Endothelial cell of umbilical vein (primary cell): ENCODE data around the gene SAMD4B. TPM values are rescaled to one million over a fixed set of nuclear protein-coding genes. Genes with fewer than 3 reads are reported as not detected.

ENCODE experiments used
- BruUV-seq: library from RNA; stranded (reverse); fragments of 400-500 nt; replicated peaks from 2 replicates; lab custom pipeline; 2021; lab: Mats Ljungman, UMichigan
- CTCF ChIA-PET: fragments of 300-600, 350-600 bp; sonication (Branson Sonifier 250); formaldehyde crosslinking; loops from one replicate; lab custom pipeline; 2021; ENCODE audit warnings: antibody characterized with exemption, inconsistent platforms; lab: Charles Lee
- POLR2A ChIA-PET: fragments of 300-600, 350-600 bp; sonication (Branson Sonifier 250); formaldehyde crosslinking; loops from one replicate; lab custom pipeline; 2021; ENCODE audit warnings: antibody characterized with exemption, inconsistent platforms; lab: Charles Lee
- DNase-seq: peaks from one replicate; pipeline ENCODE4 v3.0.0-alpha.2; 2011; ENCODE audit warnings: low read depth, low spot score
- FAIRE-seq: peaks from 2 replicates; lab custom pipeline; 2011; peaks lifted over from hg19 to GRCh38; lab: Jason Lieb, UNC
- H2AFZ ChIP-seq: 2 replicates; pipeline ENCODE4 v1.6.0; 2012; ENCODE audit warnings: low read depth, low read length, control low read depth, inconsistent platforms
- H3K27ac ChIP-seq: 2 replicates; pipeline ENCODE4 v1.5.1; 2011; ENCODE audit warnings: low read depth, mild to moderate bottlenecking, control low read depth, low read length, moderate library complexity; ENCODE audit not compliant: insufficient read depth
- H3K27me3 ChIP-seq, 2 experiments: 2 replicates each; pipeline versions ENCODE4 v1.6.0 to v1.6.1; 2011; ENCODE audit warnings: low read length in 2 of 2, mixed read lengths in 1 of 2; ENCODE audit not compliant: control insufficient read depth in 2 of 2, insufficient read depth in 2 of 2
- H3K36me3 ChIP-seq, 2 experiments: 2 replicates in 1 of 2; 3 replicates in 1 of 2; pipeline ENCODE4 v1.5.1; 2011; ENCODE audit warnings: low read length in 2 of 2, mild to moderate bottlenecking in 1 of 2, moderate library complexity in 1 of 2; ENCODE audit not compliant: control insufficient read depth in 2 of 2, insufficient read depth in 2 of 2; ENCODE audit errors: extremely low read depth in 1 of 2
- H3K4me1 ChIP-seq: 3 replicates; pipeline ENCODE4 v1.5.1; 2011; ENCODE audit warnings: mild to moderate bottlenecking, low read length; ENCODE audit not compliant: control insufficient read depth, insufficient read depth; ENCODE audit errors: extremely low read depth
- H3K4me2 ChIP-seq: 2 replicates; pipeline ENCODE4 v1.6.1; 2011; ENCODE audit warnings: low read length, control low read depth, mixed read lengths; ENCODE audit not compliant: insufficient read depth
- H3K4me3 ChIP-seq, 3 experiments: fragments of 200-600 bp in 1 of 3; sonication (generic), shearing (Covaris generic) in 1 of 3; replicated peaks in 1 of 3; 2 replicates each; pipeline ENCODE4 v1.5.1; 2011 to 2016; ENCODE audit warnings: control low read depth in 3 of 3, low read length in 3 of 3, mild to moderate bottlenecking in 2 of 3, inconsistent platforms in 1 of 3, low read depth in 1 of 3, moderate library complexity in 1 of 3; ENCODE audit not compliant: insufficient read depth in 1 of 3
- H3K79me2 ChIP-seq: 2 replicates; pipeline ENCODE4 v1.6.0; 2012; ENCODE audit warnings: low read length, inconsistent platforms; ENCODE audit not compliant: control insufficient read depth, insufficient read depth
- H3K9ac ChIP-seq: replicated peaks from 2 replicates; pipeline ENCODE3; 2011; ENCODE audit warnings: low read length, control low read depth; ENCODE audit not compliant: insufficient read depth; ENCODE audit errors: extremely low read depth
- H3K9me1 ChIP-seq: replicated peaks from 3 replicates; pipeline ENCODE4 v1.6.0; 2011; ENCODE audit warnings: mild to moderate bottlenecking, low read length; ENCODE audit not compliant: control insufficient read depth, insufficient read depth; ENCODE audit errors: extremely low read depth
- H3K9me3 ChIP-seq: replicated peaks from 2 replicates; pipeline ENCODE4 v1.5.1; 2012; ENCODE audit warnings: low read length, inconsistent platforms; ENCODE audit not compliant: control insufficient read depth, insufficient read depth
- H4K20me1 ChIP-seq: replicated peaks from 2 replicates; pipeline ENCODE3; 2011; ENCODE audit warnings: mild to moderate bottlenecking, low read length; ENCODE audit not compliant: control insufficient read depth, insufficient read depth; ENCODE audit errors: extremely low read depth
- EZH2 ChIP-seq: IDR thresholded peaks from 2 replicates; pipeline ENCODE4 v1.6.1; 2012; ENCODE audit warnings: borderline replicate concordance, low read depth, mild to moderate bottlenecking, moderate library complexity, low read length, inconsistent platforms; ENCODE audit not compliant: severe bottlenecking
- FOS ChIP-seq: IDR thresholded peaks from 2 replicates; pipeline ENCODE4 v1.6.1; 2011; ENCODE audit warnings: mild to moderate bottlenecking, low read length, moderate library complexity, borderline replicate concordance; ENCODE audit not compliant: insufficient read depth
- GATA2 ChIP-seq: IDR thresholded peaks from 2 replicates; pipeline ENCODE4 v1.7.0; 2011; ENCODE audit warnings: low read depth, mild to moderate bottlenecking, moderate library complexity, mixed read lengths, low read length; ENCODE audit not compliant: insufficient read length, insufficient read depth
- JUN ChIP-seq: IDR thresholded peaks from 2 replicates; pipeline ENCODE4 v1.6.1; 2011; ENCODE audit warnings: borderline replicate concordance, low read depth; ENCODE audit not compliant: insufficient read length, insufficient read depth
- MYC ChIP-seq: IDR thresholded peaks from one replicate; pipeline ENCODE4 v1.6.1; 2011; ENCODE audit warnings: mild to moderate bottlenecking, low read depth, low read length
- POLR2A ChIP-seq: IDR thresholded peaks from 2 replicates; pipeline ENCODE4 v1.6.1; 2012; ENCODE audit warnings: low read depth, mild to moderate bottlenecking, control low read depth, low read length
- POLR2AphosphoS5 ChIP-seq: IDR thresholded peaks from 2 replicates; pipeline ENCODE4 v1.6.1; 2012; ENCODE audit warnings: low read depth, mild to moderate bottlenecking, control low read depth, low read length, moderate library complexity; ENCODE audit not compliant: insufficient read depth
- dilution Hi-C: fragments of 300-500 bp; cut with MboI; formaldehyde crosslinking; loops from one replicate; pipeline ENCODE4 v1.15.0; 2019; ENCODE audit warnings: low sequenced_read_pairs; ENCODE audit not compliant: extremely low pct_ligation_motif_present
- intact Hi-C: fragments of 100-400 bp; cut with micrococcal nuclease; formaldehyde crosslinking; loops from one replicate; pipeline ENCODE4 v1.10.0; 2022
- polyA plus RNA-seq, 4 experiments: library from polyadenylated mRNA; depleted of rRNA in 3 of 4; stranded (reverse) in 3 of 4; unstranded in 1 of 4; fragments of >200 nt; gene quantifications; 2 replicates each; pipeline versions ENCODE4 v1.2.1 to v1.2.3, GENCODE V29; 2011 to 2012; ENCODE audit warnings: missing spikeins in 1 of 4
- total RNA-seq: library from RNA; stranded (reverse); gene quantifications from 2 replicates; pipeline ENCODE4 v1.2.3, GENCODE V29; 2021
- TF ChIP-seq, protein P1 (sequence below), 2 donors: IDR thresholded peaks; 1 replicate in 1 of 2; 2 replicates in 1 of 2; pipeline ENCODE4 v1.5.1; 2011; ENCODE audit warnings: low read length in 2 of 2, mild to moderate bottlenecking in 2 of 2, moderate library complexity in 2 of 2, control low read depth in 1 of 2, inconsistent platforms in 1 of 2, low read depth in 1 of 2; ENCODE audit not compliant: insufficient read depth in 1 of 2; ENCODE audit errors: extremely low read depth in 1 of 2
- TF ChIP-seq, protein P2 (sequence below): IDR thresholded peaks from 2 replicates; pipeline ENCODE4 v1.6.1; 2011; ENCODE audit not compliant: insufficient read depth, insufficient read length

The SAMD4B gene
- total and polyA plus RNA-seq, 2 donors (not counting 3 experiments of a cell fraction or from before 2014, with no cell fraction given): 82.1 to 84.2 TPM

DNA sequence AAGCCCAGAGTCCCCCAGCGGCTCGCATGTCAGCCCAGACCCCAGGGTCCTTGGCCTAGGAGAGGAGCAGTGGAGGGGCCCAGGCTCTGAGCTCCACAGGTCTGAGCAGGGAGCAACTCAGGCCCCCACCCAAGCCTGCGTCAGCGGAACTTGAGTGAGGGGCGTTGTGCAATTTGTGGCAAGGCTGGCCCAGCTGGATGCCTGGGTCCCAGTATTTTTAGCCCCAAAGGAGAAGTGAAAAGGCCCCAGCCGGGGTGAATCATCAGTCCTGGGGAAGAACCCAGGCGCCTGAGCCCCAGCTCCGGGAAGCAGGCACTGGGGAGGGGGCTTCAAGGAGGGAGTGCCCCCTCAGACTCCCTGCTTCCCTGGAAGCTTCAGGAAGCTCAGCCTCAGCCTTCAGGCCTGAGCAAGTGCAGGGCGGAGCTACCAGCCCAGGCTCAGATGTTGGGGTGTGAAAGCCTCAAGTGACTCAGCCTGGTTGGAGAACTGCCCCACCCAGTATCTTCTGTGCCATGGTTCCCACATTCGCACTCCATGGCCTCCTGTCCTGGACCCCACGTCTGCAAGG lies 56.2 kb downstream of the SAMD4B start:
- Histone ChIP-seq H3K9me3 (no peaks in the 10 kb centered on the region), H3K4me3 (no peak overlapping the region), H3K36me3 (peaks cover 0 to 15% of the 10 kb centered on the region in 2 experiments), H3K4me2 (no peak overlapping the region), H3K27ac (no peak overlapping the region), H3K9ac (no peak overlapping the region), H3K79me2 (no peaks in the 10 kb centered on the region), H3K4me1 (peaks cover 14% of the 10 kb centered on the region), H3K27me3 (no peaks in the 10 kb centered on the region), H3K9me1 (no peaks in the 10 kb centered on the region), H2AFZ (no peak overlapping the region), H4K20me1 (no peaks in the 10 kb centered on the region)
- DNase-seq (no peak), FAIRE-seq (no peak)
- no TSS peak for BruUV-seq
- ChIA-PET POLR2A (interaction anchor here (1.0 to 1.2 kb wide), 2 partner anchors 9 to 13 kb away, joined by 8 to 10 read pairs; partner anchors contain the start of gene ZFP36), CTCF (interaction anchor here (0.5 to 4.5 kb wide), 20 partner anchors 9 to 465 kb away, joined by 3 to 147 read pairs (median 3); partner anchors contain the start of genes EID2B, PLEKHG2, RPS16 and SAMD4B)
- dilution Hi-C loops (no loop called here), intact Hi-C loops (no loop called here)
- TF ChIP-seq, protein P1, sequence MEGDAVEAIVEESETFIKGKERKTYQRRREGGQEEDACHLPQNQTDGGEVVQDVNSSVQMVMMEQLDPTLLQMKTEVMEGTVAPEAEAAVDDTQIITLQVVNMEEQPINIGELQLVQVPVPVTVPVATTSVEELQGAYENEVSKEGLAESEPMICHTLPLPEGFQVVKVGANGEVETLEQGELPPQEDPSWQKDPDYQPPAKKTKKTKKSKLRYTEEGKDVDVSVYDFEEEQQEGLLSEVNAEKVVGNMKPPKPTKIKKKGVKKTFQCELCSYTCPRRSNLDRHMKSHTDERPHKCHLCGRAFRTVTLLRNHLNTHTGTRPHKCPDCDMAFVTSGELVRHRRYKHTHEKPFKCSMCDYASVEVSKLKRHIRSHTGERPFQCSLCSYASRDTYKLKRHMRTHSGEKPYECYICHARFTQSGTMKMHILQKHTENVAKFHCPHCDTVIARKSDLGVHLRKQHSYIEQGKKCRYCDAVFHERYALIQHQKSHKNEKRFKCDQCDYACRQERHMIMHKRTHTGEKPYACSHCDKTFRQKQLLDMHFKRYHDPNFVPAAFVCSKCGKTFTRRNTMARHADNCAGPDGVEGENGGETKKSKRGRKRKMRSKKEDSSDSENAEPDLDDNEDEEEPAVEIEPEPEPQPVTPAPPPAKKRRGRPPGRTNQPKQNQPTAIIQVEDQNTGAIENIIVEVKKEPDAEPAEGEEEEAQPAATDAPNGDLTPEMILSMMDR (IDR thresholded peaks at IDR 0.05; ENCODE audit: extremely low read depth in 1 of 2, insufficient read depth in 1 of 2, low read depth in 1 of 2, low read length in 2 of 2): no peak
- no peak for TF ChIP-seq EZH2
- no peak for TF ChIP-seq JUN
- no peak for TF ChIP-seq FOS
- TF ChIP-seq GATA2: no peak
- TF ChIP-seq POLR2AphosphoS5: no peak
- TF ChIP-seq POLR2A: no peak
- TF ChIP-seq, protein P2, sequence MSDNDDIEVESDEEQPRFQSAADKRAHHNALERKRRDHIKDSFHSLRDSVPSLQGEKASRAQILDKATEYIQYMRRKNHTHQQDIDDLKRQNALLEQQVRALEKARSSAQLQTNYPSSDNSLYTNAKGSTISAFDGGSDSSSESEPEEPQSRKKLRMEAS: no peak
- no peak for TF ChIP-seq MYC
